ENCODE measurements around the gene ACHE. TPM values are rescaled to one million over a fixed set of nuclear protein-coding genes. Genes with fewer than 3 reads are reported as not detected.

The ACHE gene
- total and polyA plus RNA-seq, 7 donors: 10.7 to 99.2 (median 23.8) TPM

DNA sequence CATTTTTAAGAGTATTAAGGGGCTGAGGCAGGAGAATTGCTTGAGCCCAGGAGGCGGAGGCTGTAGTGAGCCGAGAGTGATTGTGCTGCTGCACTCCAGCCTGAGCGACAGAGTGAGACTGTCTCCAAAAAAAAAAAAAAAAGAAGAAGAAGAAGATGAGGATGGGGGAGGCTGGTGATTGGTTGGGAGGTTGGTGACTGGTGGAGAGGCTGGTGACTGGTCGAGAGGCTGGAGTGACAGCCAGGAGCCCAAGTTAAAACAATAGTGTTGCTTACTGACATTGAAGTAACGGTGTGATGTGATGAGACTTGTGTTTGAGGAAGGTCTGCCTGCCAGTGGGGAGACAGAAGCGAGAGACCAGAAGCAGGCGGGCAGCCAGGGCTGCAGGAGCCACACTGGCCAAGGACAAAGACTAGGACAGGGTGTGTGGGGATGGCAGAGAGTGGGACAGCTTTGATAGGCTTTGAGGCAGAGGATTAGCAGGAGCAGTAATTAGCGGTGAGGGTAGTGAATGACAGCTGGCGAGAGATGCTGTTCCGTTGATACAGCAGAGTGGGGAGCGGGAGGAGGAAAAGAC lies 15.9 kb downstream of the ACHE start:
- peaks cover 37% of the 10 kb centered on the region for H3K4me1 ChIP-seq
- H3K27me3 ChIP-seq (ENCODE audit: insufficient read depth in 3 of 3, low read length in 2 of 3): no peaks in the 10 kb centered on the region
- H3K27ac ChIP-seq: no peak overlapping the region
- no peak overlapping the region for H3K4me3 ChIP-seq
- intact Hi-C loops (cut with DNase I): loop anchor here in 1 of 2 donors (10.0 kb wide), 1 partner anchor 365 kb away; the partner anchor contains the start of gene FIS1
- TF ChIP-seq, protein P1, sequence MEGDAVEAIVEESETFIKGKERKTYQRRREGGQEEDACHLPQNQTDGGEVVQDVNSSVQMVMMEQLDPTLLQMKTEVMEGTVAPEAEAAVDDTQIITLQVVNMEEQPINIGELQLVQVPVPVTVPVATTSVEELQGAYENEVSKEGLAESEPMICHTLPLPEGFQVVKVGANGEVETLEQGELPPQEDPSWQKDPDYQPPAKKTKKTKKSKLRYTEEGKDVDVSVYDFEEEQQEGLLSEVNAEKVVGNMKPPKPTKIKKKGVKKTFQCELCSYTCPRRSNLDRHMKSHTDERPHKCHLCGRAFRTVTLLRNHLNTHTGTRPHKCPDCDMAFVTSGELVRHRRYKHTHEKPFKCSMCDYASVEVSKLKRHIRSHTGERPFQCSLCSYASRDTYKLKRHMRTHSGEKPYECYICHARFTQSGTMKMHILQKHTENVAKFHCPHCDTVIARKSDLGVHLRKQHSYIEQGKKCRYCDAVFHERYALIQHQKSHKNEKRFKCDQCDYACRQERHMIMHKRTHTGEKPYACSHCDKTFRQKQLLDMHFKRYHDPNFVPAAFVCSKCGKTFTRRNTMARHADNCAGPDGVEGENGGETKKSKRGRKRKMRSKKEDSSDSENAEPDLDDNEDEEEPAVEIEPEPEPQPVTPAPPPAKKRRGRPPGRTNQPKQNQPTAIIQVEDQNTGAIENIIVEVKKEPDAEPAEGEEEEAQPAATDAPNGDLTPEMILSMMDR (IDR thresholded peaks at IDR 0.05): no peak
- 79 to 83% (median 82%) methylated on average over 11 of the region's 11 CpGs for WGBS, 3 donors
- H3K36me3 ChIP-seq (ENCODE audit: insufficient read depth in 1 of 2, low read depth in 1 of 2): peaks cover 13 to 82% of the 10 kb centered on the region in 2 donors
- DNase-seq: peak in 1 of 2 donors; percentile 34
- no peak for ATAC-seq
- no peaks in the 10 kb centered on the region for H3K9me3 ChIP-seq

DNA sequence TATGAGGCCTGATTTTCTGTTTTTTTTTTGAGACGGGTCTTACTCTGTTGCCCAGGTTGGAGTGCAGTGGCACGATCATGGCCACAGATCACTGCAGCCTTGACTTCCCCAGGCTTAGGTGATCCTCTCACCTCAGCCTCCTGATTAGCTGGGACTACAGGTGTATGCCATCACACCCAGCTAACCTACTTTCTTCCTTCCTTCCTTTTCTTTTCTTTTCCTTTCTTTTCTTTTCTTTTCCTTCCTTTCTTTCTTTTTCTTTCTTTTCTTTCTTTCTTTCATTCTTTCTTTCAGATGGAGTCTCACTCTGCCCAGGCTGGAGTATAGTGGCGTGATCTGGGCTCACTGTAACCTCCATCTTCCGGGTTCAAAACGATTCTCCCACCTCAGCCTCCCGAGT lies 17.0 kb downstream of the ACHE start:
- DNase-seq: no peak
- H3K36me3 ChIP-seq (ENCODE audit: insufficient read depth in 1 of 2, low read depth in 1 of 2): peaks cover 7 to 71% of the 10 kb centered on the region in 2 donors
- H3K27me3 ChIP-seq (ENCODE audit: insufficient read depth in 3 of 3, low read length in 2 of 3): no peaks in the 10 kb centered on the region
- H3K4me3 ChIP-seq: no peak overlapping the region
- 80 to 88% (median 83%) methylated on average over 6 of the region's 6 CpGs for WGBS, 3 donors
- H3K9me3 ChIP-seq: no peaks in the 10 kb centered on the region
- intact Hi-C loops (cut with DNase I): no loop called here
- H3K4me1 ChIP-seq: peaks cover 42% of the 10 kb centered on the region
- no peak for ATAC-seq
- TF ChIP-seq, protein P1 (IDR thresholded peaks at IDR 0.05): no peak
- peak overlapping the region; percentile 98 for H3K27ac ChIP-seq

DNA sequence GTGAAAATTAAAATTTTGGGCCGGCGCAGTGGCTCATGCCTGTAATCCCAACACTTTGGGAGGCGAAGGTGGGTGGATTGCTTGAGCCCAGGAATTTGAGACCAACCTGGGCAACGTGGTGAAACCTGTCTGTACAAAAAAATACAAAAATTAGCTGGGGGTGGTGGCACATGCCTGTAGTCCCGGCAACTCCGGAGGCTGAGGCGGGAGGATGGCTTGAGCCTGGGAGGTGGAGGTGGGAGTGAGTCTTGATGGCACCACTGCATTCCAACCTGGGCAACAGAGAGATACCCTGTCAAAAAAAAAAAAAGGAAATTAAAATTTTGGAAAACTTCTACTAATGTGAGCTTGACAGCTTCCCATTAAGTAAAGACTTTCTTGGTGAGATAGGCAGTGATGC lies 17.7 kb downstream of the ACHE start:
- no peak for ATAC-seq
- Histone ChIP-seq H3K27ac (peak overlapping the region; percentile 98), H3K4me3 (peak overlapping the region; percentile 7), H3K4me1 (peaks cover 42% of the 10 kb centered on the region), H3K36me3 (ENCODE audit: insufficient read depth in 1 of 2, low read depth in 1 of 2) (peaks cover 7 to 65% of the 10 kb centered on the region in 2 donors), H3K27me3 (ENCODE audit: insufficient read depth in 3 of 3, low read length in 2 of 3) (no peaks in the 10 kb centered on the region), H3K9me3 (no peaks in the 10 kb centered on the region)
- intact Hi-C loops (cut with DNase I): no loop called here
- peak in 1 of 2 donors; percentile 33 for DNase-seq
- TF ChIP-seq, protein P1 (IDR thresholded peaks at IDR 0.05): no peak
- 56 to 74% (median 69%) methylated on average over 7 of the region's 7 CpGs for WGBS, 3 donors

DNA sequence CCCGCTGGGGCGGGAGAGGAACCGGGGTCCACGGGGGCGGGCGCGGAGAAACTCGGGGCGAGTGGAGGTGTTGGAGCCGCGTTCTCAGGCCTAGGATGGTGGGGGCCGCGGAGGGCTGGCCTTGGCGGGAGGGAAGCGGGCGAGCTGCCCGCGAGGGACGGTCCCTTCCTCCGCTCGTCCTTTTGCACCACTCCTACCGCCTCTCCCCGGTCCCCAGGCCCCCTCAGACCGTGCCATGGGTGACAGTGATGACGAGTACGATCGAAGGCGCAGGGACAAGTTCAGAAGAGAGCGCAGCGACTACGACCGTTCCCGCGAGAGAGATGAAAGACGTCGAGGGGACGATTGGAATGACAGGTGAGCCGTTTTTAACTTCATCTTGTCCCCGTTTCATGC lies 20.3 kb downstream of the ACHE start:
- peaks cover 0 to 52% of the 10 kb centered on the region in 2 donors for H3K36me3 ChIP-seq (ENCODE audit: insufficient read depth in 1 of 2, low read depth in 1 of 2)
- intact Hi-C loops (cut with DNase I): no loop called here
- H3K4me3 ChIP-seq: peak overlapping the region; percentile 98
- ATAC-seq (peak; percentile 32 to 55 (median 40)), DNase-seq (no peak)
- H3K27me3 ChIP-seq (ENCODE audit: insufficient read depth in 3 of 3, low read length in 2 of 3): no peaks in the 10 kb centered on the region
- peak overlapping the region; percentile 98 for H3K27ac ChIP-seq
- TF ChIP-seq, protein P1 (IDR thresholded peaks at IDR 0.05): no peak
- H3K4me1 ChIP-seq: peaks cover 42% of the 10 kb centered on the region
- 1% methylated on average over 33 to 39 of the region's 39 CpGs for WGBS, 3 donors
- no peaks in the 10 kb centered on the region for H3K9me3 ChIP-seq
